ENCODE results near the gene ARID1B.

The ARID1B gene

DNA sequence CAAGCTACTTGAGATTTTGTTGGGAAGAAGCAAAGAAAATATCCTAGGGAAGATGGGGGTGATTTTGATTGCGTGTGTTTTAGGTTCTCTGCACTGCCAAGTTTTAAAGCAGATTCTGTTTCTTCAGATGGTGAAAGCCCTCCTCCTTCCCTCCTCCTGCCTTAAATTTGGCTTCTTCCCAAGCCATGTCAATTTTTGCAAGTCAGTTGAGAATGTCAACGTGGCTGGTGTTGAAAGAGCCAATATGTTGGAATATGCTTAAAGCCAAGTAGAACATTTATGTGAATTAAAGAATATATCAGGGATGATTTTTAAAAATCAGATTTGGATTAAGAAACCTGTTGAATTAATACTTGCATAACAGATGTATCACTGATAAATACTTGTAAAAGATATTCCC, 270.8 kb downstream of the ARID1B start:
- CTCF ChIA-PET: interaction anchor here (0.9 to 2.7 kb wide), 6 partner anchors 11 to 138 kb away, joined by 3 to 14 read pairs (median 4); no protein-coding TSS in a partner anchor
- WGBS (ENCODE audit: insufficient coverage): no CpG with 5 or more reads among the region's 2 CpGs
- no peaks in the 10 kb centered on the region for H3K9me3 ChIP-seq (ENCODE audit: control extremely low read depth in 1 of 5, control insufficient read depth in 4 of 5, insufficient read depth in 2 of 5, low read depth in 1 of 5, low read length in 4 of 5)

DNA sequence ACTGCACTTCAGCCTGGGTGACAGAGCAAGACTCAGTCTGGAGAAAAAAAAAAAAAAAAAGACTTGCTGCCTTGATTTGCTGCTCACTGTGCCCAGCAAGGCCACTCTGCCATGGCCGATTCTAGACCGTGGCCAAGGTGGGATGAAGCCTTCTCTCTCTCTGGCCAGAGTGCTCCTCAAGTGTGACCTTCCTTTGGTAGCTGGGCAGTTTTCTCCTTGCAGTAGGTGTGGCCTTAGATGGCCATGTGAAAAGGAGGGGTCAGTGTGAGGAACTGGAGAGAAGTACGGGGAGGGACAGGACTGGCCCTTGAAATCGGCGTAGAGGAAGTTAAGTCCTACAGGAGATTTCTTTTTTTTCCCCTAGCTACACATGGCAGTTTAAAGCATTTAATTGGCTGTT, 272.0 kb downstream of the ARID1B start:
- Histone ChIP-seq H3K27ac (ENCODE audit: insufficient read depth in 1 of 2, low read depth in 1 of 2, low read length in 2 of 2, poor library complexity in 1 of 2, severe bottlenecking in 2 of 2) (peak overlapping the region in 1 of 2 experiments; percentile 19), H3K9me3 (ENCODE audit: control extremely low read depth in 1 of 5, control insufficient read depth in 4 of 5, insufficient read depth in 2 of 5, low read depth in 1 of 5, low read length in 4 of 5) (no peaks in the 10 kb centered on the region), H3K4me3 (ENCODE audit: control insufficient read depth in 1 of 7, extremely low read depth in 1 of 7, insufficient read depth in 4 of 7, low read depth in 2 of 7, low read length in 6 of 7) (no peak overlapping the region), H3K36me3 (ENCODE audit: control insufficient read depth in 4 of 4, insufficient read depth in 4 of 4, low read length in 3 of 4) (peaks cover 2 to 4% (median 3%) of the 10 kb centered on the region in 4 experiments), H3K27me3 (replicated peaks in 2 of 5; ENCODE audit: control insufficient read depth in 4 of 5, insufficient read depth in 5 of 5, low read length in 4 of 5) (no peaks in the 10 kb centered on the region), H3K4me1 (ENCODE audit: control extremely low read depth in 1 of 4, control insufficient read depth in 4 of 4, insufficient read depth in 4 of 4, low read length in 3 of 4) (peaks cover 0 to 5% (median 1%) of the 10 kb centered on the region in 4 experiments)
- CTCF ChIA-PET: interaction anchor here (1.1 to 1.9 kb wide), 4 partner anchors 9 to 16 kb away, joined by 3 to 5 read pairs (median 4); no protein-coding TSS in a partner anchor
- WGBS (ENCODE audit: insufficient coverage): 100% methylated on average over 2 of the region's 5 CpGs
- no peak for DNase-seq
- POLR2A ChIA-PET: no interaction called here

More for the DNA sequence above, 270.8 kb downstream of the ARID1B start:
- peaks cover 0 to 5% (median 0%) of the 10 kb centered on the region in 4 experiments for H3K4me1 ChIP-seq (ENCODE audit: control extremely low read depth in 1 of 4, control insufficient read depth in 4 of 4, insufficient read depth in 4 of 4, low read length in 3 of 4)
- POLR2A ChIA-PET: no interaction called here
- DNase-seq: no peak
- no peak overlapping the region for H3K4me3 ChIP-seq (ENCODE audit: control insufficient read depth in 1 of 7, extremely low read depth in 1 of 7, insufficient read depth in 4 of 7, low read depth in 2 of 7, low read length in 6 of 7)
- no peak overlapping the region for H3K27ac ChIP-seq (ENCODE audit: insufficient read depth in 1 of 2, low read depth in 1 of 2, low read length in 2 of 2, poor library complexity in 1 of 2, severe bottlenecking in 2 of 2)
- no peaks in the 10 kb centered on the region for H3K27me3 ChIP-seq (replicated peaks in 2 of 5; ENCODE audit: control insufficient read depth in 4 of 5, insufficient read depth in 5 of 5, low read length in 4 of 5)
- peaks cover 2 to 7% (median 4%) of the 10 kb centered on the region in 4 experiments for H3K36me3 ChIP-seq (ENCODE audit: control insufficient read depth in 4 of 4, insufficient read depth in 4 of 4, low read length in 3 of 4)

DNA sequence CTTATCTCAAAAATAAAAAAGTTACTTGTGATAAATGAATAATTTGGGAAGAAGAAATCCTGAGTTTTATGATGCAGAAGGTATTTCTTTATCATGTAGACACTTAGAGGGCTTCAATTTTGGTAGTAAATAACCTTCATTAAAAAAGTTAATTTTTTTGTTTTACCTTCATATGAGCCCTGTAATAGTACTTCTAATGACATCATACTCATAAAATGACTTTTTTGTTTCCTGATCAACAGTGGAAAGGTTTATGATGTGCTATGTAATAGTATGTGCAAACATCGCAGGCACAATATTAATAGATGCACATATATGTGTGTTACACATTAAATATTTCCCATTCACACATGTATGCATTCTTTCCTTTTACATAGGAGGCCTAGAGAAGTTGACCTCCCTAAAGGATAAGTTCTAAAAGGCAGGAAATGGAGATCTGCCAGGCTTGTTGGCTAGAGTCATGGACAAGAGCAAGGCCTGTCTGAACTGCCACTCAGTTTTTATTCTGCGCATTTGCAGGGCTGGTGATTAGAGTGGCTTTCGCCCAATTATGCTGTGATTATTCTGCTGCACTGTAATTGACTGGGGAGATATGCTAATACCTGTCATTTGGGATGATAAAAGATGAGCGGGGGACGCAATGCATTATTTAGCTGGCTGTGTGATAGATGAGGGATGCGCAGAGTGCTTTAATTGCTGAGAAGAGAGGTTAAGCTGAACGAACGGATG, 273.5 kb downstream of the ARID1B start:
- DNase-seq: no peak
- POLR2A ChIA-PET: no interaction called here
- 91% methylated on average over 7 of the region's 8 CpGs for WGBS (ENCODE audit: insufficient coverage)

DNA sequence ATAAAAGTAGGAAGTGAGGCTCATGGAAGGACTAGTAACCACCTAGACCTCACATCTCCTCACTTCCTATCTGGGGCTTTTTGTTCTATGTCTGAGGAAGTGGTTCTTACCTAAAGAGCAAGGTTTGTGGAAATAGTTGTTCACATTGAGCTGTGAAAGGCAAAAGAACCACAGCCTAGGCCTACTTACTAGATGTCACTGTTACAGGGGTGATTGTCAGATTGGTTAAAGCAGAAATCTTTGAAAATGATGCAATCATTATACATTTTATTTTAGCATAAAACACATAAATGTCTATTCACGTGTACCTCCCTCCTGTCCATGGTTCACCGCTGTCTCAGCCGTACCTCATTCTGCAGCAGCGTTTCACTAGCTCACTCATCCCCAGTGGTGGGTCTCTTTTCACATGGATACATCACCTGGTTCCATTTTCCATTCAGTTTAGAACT, 277.4 kb downstream of the ARID1B start:
- ChIA-PET POLR2A (interaction anchor here (0.6 kb wide), 1 partner anchor 8 kb away, joined by 3 read pairs; no protein-coding TSS in a partner anchor), CTCF (interaction anchor here (1.0 to 4.3 kb wide), 5 partner anchors 9 to 88 kb away, joined by 4 to 30 read pairs (median 7); no protein-coding TSS in a partner anchor)
- peaks cover 0 to 13% (median 9%) of the 10 kb centered on the region in 4 experiments for H3K36me3 ChIP-seq (ENCODE audit: control insufficient read depth in 4 of 4, insufficient read depth in 4 of 4, low read length in 3 of 4)
- H3K4me3 ChIP-seq (ENCODE audit: control insufficient read depth in 1 of 7, extremely low read depth in 1 of 7, insufficient read depth in 4 of 7, low read depth in 2 of 7, low read length in 6 of 7): no peak overlapping the region
- H3K9me3 ChIP-seq (ENCODE audit: control extremely low read depth in 1 of 5, control insufficient read depth in 4 of 5, insufficient read depth in 2 of 5, low read depth in 1 of 5, low read length in 4 of 5): peaks cover 0 to 10% (median 6%) of the 10 kb centered on the region in 5 experiments
- H3K4me1 ChIP-seq (ENCODE audit: control extremely low read depth in 1 of 4, control insufficient read depth in 4 of 4, insufficient read depth in 4 of 4, low read length in 3 of 4): peaks cover 0 to 22% (median 9%) of the 10 kb centered on the region in 4 experiments
- DNase-seq: peak in 2 of 3 donors; percentile 77 to 85
- H3K27ac ChIP-seq (ENCODE audit: insufficient read depth in 1 of 2, low read depth in 1 of 2, low read length in 2 of 2, poor library complexity in 1 of 2, severe bottlenecking in 2 of 2): no peak overlapping the region
- WGBS (ENCODE audit: insufficient coverage): 94% methylated on average over 3 of the region's 4 CpGs
- no peaks in the 10 kb centered on the region for H3K27me3 ChIP-seq (replicated peaks in 2 of 5; ENCODE audit: control insufficient read depth in 4 of 5, insufficient read depth in 5 of 5, low read length in 4 of 5)

More for the DNA sequence above, 273.5 kb downstream of the ARID1B start:
- Histone ChIP-seq H3K36me3 (ENCODE audit: control insufficient read depth in 4 of 4, insufficient read depth in 4 of 4, low read length in 3 of 4) (peaks cover 2 to 7% (median 5%) of the 10 kb centered on the region in 4 experiments), H3K9me3 (ENCODE audit: control extremely low read depth in 1 of 5, control insufficient read depth in 4 of 5, insufficient read depth in 2 of 5, low read depth in 1 of 5, low read length in 4 of 5) (peaks cover 0 to 3% (median 3%) of the 10 kb centered on the region in 5 experiments), H3K27me3 (replicated peaks in 2 of 5; ENCODE audit: control insufficient read depth in 4 of 5, insufficient read depth in 5 of 5, low read length in 4 of 5) (no peaks in the 10 kb centered on the region), H3K4me3 (ENCODE audit: control insufficient read depth in 1 of 7, extremely low read depth in 1 of 7, insufficient read depth in 4 of 7, low read depth in 2 of 7, low read length in 6 of 7) (no peak overlapping the region), H3K4me1 (ENCODE audit: control extremely low read depth in 1 of 4, control insufficient read depth in 4 of 4, insufficient read depth in 4 of 4, low read length in 3 of 4) (peaks cover 0 to 11% (median 8%) of the 10 kb centered on the region in 4 experiments), H3K27ac (ENCODE audit: insufficient read depth in 1 of 2, low read depth in 1 of 2, low read length in 2 of 2, poor library complexity in 1 of 2, severe bottlenecking in 2 of 2) (no peak overlapping the region)
- CTCF ChIA-PET: interaction anchor here (1.9 kb wide), 1 partner anchor 15 kb away, joined by 5 read pairs; no protein-coding TSS in a partner anchor

DNA sequence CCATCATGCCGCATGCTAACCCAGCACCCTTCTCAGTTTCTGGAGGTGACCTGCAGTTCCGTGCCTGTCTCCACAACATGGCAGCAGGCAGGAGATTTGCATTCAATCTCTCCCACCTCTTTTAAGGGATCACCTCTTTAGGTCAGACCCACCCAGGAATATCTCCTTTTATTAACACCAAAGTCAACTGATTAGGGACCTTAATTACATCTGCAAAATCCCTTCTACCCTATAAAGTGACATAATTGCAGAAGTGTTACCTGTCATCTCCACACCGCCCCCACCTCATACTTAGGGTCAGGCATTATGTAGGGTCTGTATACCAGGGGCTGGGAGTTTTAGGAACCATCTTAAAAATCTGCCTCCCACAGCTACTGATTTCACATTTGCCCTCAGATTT, 278.7 kb downstream of the ARID1B start:
- Histone ChIP-seq H3K9me3 (ENCODE audit: control extremely low read depth in 1 of 5, control insufficient read depth in 4 of 5, insufficient read depth in 2 of 5, low read depth in 1 of 5, low read length in 4 of 5) (peaks cover 0 to 10% (median 6%) of the 10 kb centered on the region in 5 experiments), H3K4me1 (ENCODE audit: control extremely low read depth in 1 of 4, control insufficient read depth in 4 of 4, insufficient read depth in 4 of 4, low read length in 3 of 4) (peaks cover 0 to 32% (median 17%) of the 10 kb centered on the region in 4 experiments), H3K4me3 (ENCODE audit: control insufficient read depth in 1 of 7, extremely low read depth in 1 of 7, insufficient read depth in 4 of 7, low read depth in 2 of 7, low read length in 6 of 7) (no peak overlapping the region), H3K36me3 (ENCODE audit: control insufficient read depth in 4 of 4, insufficient read depth in 4 of 4, low read length in 3 of 4) (peaks cover 0 to 10% (median 8%) of the 10 kb centered on the region in 4 experiments), H3K27me3 (replicated peaks in 2 of 5; ENCODE audit: control insufficient read depth in 4 of 5, insufficient read depth in 5 of 5, low read length in 4 of 5) (no peaks in the 10 kb centered on the region), H3K27ac (ENCODE audit: insufficient read depth in 1 of 2, low read depth in 1 of 2, low read length in 2 of 2, poor library complexity in 1 of 2, severe bottlenecking in 2 of 2) (no peak overlapping the region)
- no peak for DNase-seq
- 100% methylated on average over 2 of the region's 3 CpGs for WGBS (ENCODE audit: insufficient coverage)
- CTCF ChIA-PET: interaction anchor here (1.0 to 4.3 kb wide), 3 partner anchors 11 to 87 kb away, joined by 4 to 30 read pairs (median 7); no protein-coding TSS in a partner anchor
- POLR2A ChIA-PET: no interaction called here

DNA sequence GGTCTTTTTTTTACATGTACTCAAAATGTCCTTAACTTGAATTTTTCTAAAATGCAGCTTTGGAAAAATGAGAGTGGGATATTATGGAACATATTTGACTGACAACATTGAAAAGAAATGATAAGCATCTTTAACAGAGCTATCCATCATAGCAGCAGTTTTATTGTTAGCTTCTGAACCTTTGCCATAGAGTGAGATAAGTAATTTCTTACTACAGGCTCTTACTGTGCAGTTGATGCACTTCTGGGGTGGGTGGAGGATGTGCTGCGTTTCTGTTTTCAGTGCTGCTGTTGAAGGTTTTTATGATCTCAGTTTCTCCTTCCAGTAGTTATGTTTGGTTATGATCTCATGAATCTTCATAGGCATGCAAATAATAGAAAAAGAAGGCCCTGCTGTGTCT, 279.1 kb downstream of the ARID1B start:
- peaks cover 0 to 10% (median 8%) of the 10 kb centered on the region in 4 experiments for H3K36me3 ChIP-seq (ENCODE audit: control insufficient read depth in 4 of 4, insufficient read depth in 4 of 4, low read length in 3 of 4)
- no peaks in the 10 kb centered on the region for H3K27me3 ChIP-seq (replicated peaks in 2 of 5; ENCODE audit: control insufficient read depth in 4 of 5, insufficient read depth in 5 of 5, low read length in 4 of 5)
- 100% methylated on average over 1 of the region's 1 CpG for WGBS (ENCODE audit: insufficient coverage)
- H3K9me3 ChIP-seq (ENCODE audit: control extremely low read depth in 1 of 5, control insufficient read depth in 4 of 5, insufficient read depth in 2 of 5, low read depth in 1 of 5, low read length in 4 of 5): peaks cover 0 to 10% (median 6%) of the 10 kb centered on the region in 5 experiments
- CTCF ChIA-PET: interaction anchor here (2.6 to 4.3 kb wide), 2 partner anchors 12 to 22 kb away, joined by 7 to 30 read pairs; no protein-coding TSS in a partner anchor
- peaks cover 0 to 33% (median 17%) of the 10 kb centered on the region in 4 experiments for H3K4me1 ChIP-seq (ENCODE audit: control extremely low read depth in 1 of 4, control insufficient read depth in 4 of 4, insufficient read depth in 4 of 4, low read length in 3 of 4)
- H3K27ac ChIP-seq (ENCODE audit: insufficient read depth in 1 of 2, low read depth in 1 of 2, low read length in 2 of 2, poor library complexity in 1 of 2, severe bottlenecking in 2 of 2): no peak overlapping the region
- H3K4me3 ChIP-seq (ENCODE audit: control insufficient read depth in 1 of 7, extremely low read depth in 1 of 7, insufficient read depth in 4 of 7, low read depth in 2 of 7, low read length in 6 of 7): no peak overlapping the region
- POLR2A ChIA-PET: no interaction called here
- DNase-seq: no peak
